Endothelial cell (in vitro differentiated cells): ENCODE data around the gene XCL1. TPM values are rescaled to one million over a fixed set of nuclear protein-coding genes. Genes with fewer than 3 reads are reported as not detected.
"Not testable (repeated sequence)": the region's sequence is repeated elsewhere in the genome, so short reads cannot be mapped to it uniquely, and the experiment has no call there.

Source experiments
- DNase-seq: peaks from one replicate; pipeline ENCODE4 v3.0.0; 2021; ENCODE audit warnings: low spot score
- H3K27ac Mint-ChIP-seq: one replicate; pipeline ENCODE4 v1.8.0; 2021; ENCODE audit warnings: mixed read lengths, inconsistent platforms; ENCODE audit not compliant: unreplicated experiment
- H3K27me3 Mint-ChIP-seq: one replicate; pipeline ENCODE4 v1.8.0; 2021; ENCODE audit warnings: mild to moderate bottlenecking, moderate library complexity, mixed read lengths, inconsistent platforms; ENCODE audit not compliant: unreplicated experiment
- H3K36me3 Mint-ChIP-seq: one replicate; pipeline ENCODE4 v1.8.0; 2021; ENCODE audit warnings: mild to moderate bottlenecking, low read depth, mixed read lengths, inconsistent platforms; ENCODE audit not compliant: unreplicated experiment
- H3K4me1 Mint-ChIP-seq: one replicate; pipeline ENCODE4 v1.8.0; 2021; ENCODE audit warnings: mild to moderate bottlenecking, mixed read lengths, inconsistent platforms; ENCODE audit not compliant: unreplicated experiment
- H3K4me3 Mint-ChIP-seq: one replicate; pipeline ENCODE4 v1.8.0; 2021; ENCODE audit warnings: mild to moderate bottlenecking, mixed read lengths, inconsistent platforms; ENCODE audit not compliant: unreplicated experiment
- H3K9me3 Mint-ChIP-seq: one replicate; pipeline ENCODE4 v1.8.0; 2021; ENCODE audit warnings: mixed read lengths, inconsistent platforms; ENCODE audit not compliant: unreplicated experiment
- long read RNA-seq: library from polyadenylated mRNA; unstranded; transcript quantifications from one replicate; pipeline ENCODE4 v2.0.0, GENCODE V29; 2020; ENCODE audit not compliant: unreplicated experiment
- total RNA-seq: library from RNA; stranded (reverse); fragmentation: NEBNext Ultra II Directional; extraction: Animal tissue kit (Norgen Biotek cat#: 25700); gene quantifications from one replicate; pipeline ENCODE4 v1.2.1, GENCODE V29; 2021; ENCODE audit not compliant: unreplicated experiment
- TF ChIP-seq, protein P1 (sequence below): fragments of 200-600 bp; sonication (generic); IDR thresholded peaks from one replicate; pipeline ENCODE4 v1.5.0; 2021; ENCODE audit warnings: antibody characterized with exemption; ENCODE audit not compliant: unreplicated experiment

XCL1 gene, protein sequence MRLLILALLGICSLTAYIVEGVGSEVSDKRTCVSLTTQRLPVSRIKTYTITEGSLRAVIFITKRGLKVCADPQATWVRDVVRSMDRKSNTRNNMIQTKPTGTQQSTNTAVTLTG
- total RNA-seq = not detected
- long read RNA-seq = 0 reads

DNA sequence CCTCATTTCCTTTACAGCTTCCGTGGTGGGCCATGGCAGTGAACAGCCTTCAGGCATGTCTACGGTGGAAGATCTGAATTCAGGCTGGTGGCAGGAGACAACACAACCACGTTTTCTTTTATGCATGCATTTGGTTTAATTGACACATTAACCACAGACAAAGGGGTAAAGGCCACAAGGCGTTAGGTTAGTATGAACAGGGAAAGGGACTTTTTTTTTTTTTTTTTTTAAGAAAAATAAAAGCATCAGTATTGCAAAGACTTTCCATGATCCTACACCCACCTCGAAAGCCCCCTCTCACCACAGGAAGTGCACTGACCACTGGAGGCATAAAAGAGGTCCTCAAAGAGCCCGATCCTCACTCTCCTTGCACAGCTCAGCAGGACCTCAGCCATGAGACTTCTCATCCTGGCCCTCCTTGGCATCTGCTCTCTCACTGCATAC is at the start of gene XCL1:
TSS of gene XCL1 (plus strand) at position 361 of the 444 bp plus-strand sequence. CDS start at position 394, 33 bp downstream.
- not testable (repeated sequence) for H3K27ac Mint-ChIP-seq, DNase-seq, H3K27me3 Mint-ChIP-seq, H3K9me3 Mint-ChIP-seq, H3K4me1 Mint-ChIP-seq, H3K36me3 Mint-ChIP-seq, H3K4me3 Mint-ChIP-seq

DNA sequence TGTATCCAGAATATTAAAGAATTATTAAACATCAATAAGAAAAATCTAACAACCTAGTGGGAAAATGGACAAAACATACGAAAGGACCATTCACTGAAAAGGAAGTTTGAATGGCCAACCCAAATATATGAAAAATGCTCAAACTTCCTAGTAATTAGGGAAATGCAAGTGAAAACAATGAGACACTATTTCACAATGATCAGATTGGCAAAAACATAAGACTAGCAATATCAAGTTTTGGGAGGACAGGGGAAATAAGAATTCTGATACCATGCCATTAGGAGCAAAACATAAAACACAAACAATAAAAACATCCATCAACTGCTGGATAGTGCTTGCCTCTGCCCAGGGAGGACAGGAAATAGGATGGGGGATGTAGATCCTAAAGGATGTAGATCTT is 46.9 kb upstream of the XCL1 start:
- no peak overlapping the region for H3K27ac Mint-ChIP-seq
- H3K36me3 Mint-ChIP-seq = no peaks in the 10 kb centered on the region
- DNase-seq = no peak
- TF ChIP-seq, protein P1, sequence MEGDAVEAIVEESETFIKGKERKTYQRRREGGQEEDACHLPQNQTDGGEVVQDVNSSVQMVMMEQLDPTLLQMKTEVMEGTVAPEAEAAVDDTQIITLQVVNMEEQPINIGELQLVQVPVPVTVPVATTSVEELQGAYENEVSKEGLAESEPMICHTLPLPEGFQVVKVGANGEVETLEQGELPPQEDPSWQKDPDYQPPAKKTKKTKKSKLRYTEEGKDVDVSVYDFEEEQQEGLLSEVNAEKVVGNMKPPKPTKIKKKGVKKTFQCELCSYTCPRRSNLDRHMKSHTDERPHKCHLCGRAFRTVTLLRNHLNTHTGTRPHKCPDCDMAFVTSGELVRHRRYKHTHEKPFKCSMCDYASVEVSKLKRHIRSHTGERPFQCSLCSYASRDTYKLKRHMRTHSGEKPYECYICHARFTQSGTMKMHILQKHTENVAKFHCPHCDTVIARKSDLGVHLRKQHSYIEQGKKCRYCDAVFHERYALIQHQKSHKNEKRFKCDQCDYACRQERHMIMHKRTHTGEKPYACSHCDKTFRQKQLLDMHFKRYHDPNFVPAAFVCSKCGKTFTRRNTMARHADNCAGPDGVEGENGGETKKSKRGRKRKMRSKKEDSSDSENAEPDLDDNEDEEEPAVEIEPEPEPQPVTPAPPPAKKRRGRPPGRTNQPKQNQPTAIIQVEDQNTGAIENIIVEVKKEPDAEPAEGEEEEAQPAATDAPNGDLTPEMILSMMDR = no peak
- H3K27me3 Mint-ChIP-seq = peaks cover 2% of the 10 kb centered on the region
- H3K9me3 Mint-ChIP-seq = no peaks in the 10 kb centered on the region
- no peak overlapping the region for H3K4me3 Mint-ChIP-seq
- H3K4me1 Mint-ChIP-seq = peaks cover 3% of the 10 kb centered on the region

DNA sequence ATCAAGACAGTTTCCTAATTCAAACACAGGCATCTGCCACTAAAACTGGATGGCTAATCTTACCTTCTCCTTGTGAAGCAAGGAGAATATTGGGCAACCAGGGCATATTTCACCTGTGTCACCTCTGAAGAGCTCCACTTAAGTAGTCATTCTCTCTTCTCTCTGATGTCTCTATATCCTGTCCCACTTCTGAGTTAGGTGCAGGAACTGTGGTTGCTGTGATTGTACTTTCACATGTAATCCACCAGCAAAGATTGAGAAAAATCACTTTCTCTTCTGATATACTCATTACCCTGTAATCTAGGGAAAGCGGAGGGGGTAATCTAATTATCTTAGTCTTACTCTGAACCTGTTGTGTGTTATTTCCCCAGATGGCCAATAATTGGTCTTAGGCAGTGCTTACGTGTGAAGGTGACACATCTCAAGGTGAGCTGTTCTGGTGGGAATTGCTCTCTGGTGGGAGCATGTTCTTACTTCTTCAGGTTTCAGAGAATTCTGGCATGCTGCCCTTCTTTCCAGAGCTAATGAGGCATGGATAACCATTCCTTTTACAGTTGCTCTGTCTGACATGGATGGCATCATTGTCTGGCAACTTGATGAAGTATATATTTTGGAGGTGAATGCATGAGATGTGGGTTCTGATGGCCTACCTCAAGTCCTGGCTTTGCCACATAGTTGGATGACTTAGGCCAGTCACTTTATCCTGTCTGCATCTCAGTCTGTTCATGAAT is 44.6 kb upstream of the XCL1 start:
- Mint-ChIP-seq H3K27me3 (no peaks in the 10 kb centered on the region), H3K9me3 (no peaks in the 10 kb centered on the region), H3K4me1 (peaks cover 16% of the 10 kb centered on the region), H3K36me3 (no peaks in the 10 kb centered on the region), H3K4me3 (no peak overlapping the region), H3K27ac (no peak overlapping the region)
- DNase-seq = no peak
- TF ChIP-seq, protein P1 = no peak

DNA sequence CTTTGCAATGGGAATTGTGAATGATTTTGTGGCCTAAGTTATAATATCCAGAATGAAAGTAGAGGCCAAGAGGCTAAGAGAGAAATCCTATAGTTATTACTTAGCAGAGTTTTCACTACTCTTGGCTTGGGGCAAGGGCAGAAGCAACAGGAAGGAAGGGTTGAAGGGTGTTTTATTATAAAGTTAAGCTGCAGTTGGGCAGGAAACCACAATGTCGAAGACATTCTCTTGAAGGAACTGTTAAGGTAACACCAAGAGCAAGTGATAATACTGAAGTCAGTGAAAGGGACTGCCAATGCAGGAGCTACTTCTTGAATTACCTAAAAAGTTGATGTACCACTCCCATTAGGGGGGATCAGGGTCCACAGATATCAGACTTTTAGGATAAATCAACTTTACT is 40.9 kb upstream of the XCL1 start:
- H3K36me3 Mint-ChIP-seq = no peaks in the 10 kb centered on the region
- H3K9me3 Mint-ChIP-seq = no peaks in the 10 kb centered on the region
- no peak overlapping the region for H3K4me3 Mint-ChIP-seq
- H3K27me3 Mint-ChIP-seq = peaks cover 2% of the 10 kb centered on the region
- TF ChIP-seq, protein P1 = no peak
- H3K4me1 Mint-ChIP-seq = peaks cover 13% of the 10 kb centered on the region
- H3K27ac Mint-ChIP-seq = no peak overlapping the region
- no peak for DNase-seq

DNA sequence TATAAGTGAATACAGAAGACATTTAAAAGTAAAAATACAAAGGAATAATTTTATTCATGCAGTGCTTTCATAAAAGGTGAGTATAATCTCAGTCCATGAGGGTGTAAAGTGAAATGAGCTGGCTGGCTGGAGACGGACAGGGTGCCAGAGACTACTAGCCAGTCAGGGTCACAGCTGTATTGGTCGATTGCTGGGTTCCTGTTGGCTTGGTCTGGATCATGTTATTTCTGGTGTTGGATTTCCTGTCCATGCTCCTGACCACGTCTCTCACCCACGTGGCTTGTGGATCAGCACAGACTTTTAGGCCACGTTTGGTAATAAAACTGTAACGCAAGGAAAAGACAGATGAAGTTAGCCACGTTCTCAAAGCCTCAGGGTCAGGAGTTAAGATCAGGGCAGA is 35.6 kb upstream of the XCL1 start:
- not testable (repeated sequence) for H3K27me3 Mint-ChIP-seq, H3K9me3 Mint-ChIP-seq, H3K27ac Mint-ChIP-seq, H3K4me1 Mint-ChIP-seq, DNase-seq, H3K4me3 Mint-ChIP-seq, H3K36me3 Mint-ChIP-seq

DNA sequence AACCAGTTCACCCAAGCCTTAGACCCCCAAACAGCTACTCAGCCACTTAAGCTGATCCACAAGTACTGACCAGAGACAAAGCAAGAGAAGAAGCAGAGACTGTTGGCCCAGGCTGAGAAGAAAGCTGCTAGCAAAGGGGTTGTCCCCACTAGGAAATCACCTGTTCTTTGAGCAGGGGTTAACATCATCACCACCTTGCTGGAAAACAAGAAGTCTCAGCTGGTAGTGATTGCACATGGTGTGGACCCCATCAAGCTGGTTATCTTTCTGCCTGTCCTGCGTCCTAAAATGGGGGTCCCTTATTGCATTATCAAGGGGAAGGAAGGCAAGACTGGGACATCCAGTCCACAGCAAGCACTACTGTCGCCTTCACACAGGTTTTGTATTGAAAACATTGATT is 33.4 kb upstream of the XCL1 start:
- H3K27me3 Mint-ChIP-seq, DNase-seq, H3K9me3 Mint-ChIP-seq, H3K4me1 Mint-ChIP-seq, H3K27ac Mint-ChIP-seq, H3K36me3 Mint-ChIP-seq, H3K4me3 Mint-ChIP-seq: not testable (repeated sequence)

DNA sequence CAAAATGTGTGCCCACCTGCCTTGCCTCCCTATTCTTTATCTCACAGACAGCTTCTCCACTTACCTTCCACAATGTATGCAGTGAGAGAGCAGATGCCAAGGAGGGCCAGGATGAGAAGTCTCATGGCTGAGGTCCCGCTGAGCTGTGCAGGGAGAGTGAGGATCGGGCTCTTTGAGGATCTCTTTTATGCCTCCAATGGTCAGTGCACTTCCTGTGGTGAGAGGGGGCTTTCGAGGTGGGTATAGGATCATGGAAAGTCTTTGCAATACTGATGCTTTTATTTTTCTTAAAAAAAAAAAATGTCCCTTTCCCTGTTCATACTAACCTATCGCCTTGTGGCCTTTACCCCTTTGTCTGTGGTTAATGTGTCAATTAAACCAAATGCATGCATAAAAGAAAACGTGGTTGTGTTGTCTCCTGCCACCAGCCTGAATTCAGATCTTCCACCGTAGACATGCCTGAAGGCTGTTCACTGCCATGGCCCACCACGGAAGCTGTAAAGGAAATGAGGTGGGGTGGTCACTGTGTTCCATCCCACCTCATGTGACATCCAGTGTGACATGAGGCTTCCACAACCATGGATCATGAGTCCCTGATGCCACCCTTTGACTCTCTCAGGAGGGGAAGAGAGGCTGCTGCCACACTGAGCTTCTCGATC is 32.4 kb upstream of the XCL1 start, which contains the start of gene XCL2:
TSS of gene XCL2 (minus strand) at position 158 of the 659 bp plus-strand sequence. CDS start at position 125, 33 bp downstream.
- DNase-seq, H3K27me3 Mint-ChIP-seq, H3K4me3 Mint-ChIP-seq, H3K27ac Mint-ChIP-seq, H3K36me3 Mint-ChIP-seq, H3K4me1 Mint-ChIP-seq, H3K9me3 Mint-ChIP-seq: not testable (repeated sequence)

DNA sequence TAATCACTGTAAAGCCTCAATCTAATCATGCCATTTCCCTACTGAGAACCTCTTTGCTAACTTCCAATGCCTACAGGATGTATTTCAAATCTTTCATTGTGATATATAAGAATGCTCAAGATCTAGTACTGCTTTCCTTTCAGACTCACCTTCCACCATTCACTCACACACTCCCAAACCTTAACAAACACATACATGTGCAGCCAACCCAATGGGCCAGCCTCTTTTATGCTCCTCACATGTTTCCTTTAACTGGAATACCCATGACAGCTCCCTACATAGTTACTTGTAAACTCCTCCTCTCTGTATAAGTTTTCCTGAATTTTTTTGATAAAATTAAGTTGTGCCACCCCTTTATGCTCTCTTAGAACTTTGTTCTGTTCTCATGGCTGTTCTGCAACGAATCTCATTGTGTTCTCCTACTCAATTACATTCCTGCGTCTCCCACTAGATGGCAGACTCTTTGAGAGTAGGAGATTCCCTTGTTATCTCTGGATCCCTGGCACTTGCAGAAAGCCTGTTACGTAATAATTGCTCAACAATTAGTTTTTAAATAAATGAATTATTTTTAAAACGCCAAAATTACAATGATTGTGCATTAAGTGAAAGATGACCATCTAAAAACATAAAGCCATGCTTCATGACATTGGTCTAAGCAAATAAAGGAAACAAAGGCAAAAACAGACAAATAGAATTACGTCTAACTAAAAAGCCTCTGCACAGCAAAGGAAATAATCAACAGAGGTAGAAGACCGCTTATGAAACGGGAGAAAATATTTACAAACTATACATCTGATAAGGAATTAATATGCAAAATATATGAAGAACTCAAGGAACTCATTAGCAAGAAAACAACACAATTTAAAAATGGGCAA is 30.5 kb upstream of the XCL1 start:
- not testable (repeated sequence) for H3K36me3 Mint-ChIP-seq, H3K27me3 Mint-ChIP-seq, H3K4me1 Mint-ChIP-seq, H3K27ac Mint-ChIP-seq, H3K4me3 Mint-ChIP-seq, H3K9me3 Mint-ChIP-seq
- peak; percentile 7 for DNase-seq
